ENCODE measurements around the gene GAPVD1.

DNA sequence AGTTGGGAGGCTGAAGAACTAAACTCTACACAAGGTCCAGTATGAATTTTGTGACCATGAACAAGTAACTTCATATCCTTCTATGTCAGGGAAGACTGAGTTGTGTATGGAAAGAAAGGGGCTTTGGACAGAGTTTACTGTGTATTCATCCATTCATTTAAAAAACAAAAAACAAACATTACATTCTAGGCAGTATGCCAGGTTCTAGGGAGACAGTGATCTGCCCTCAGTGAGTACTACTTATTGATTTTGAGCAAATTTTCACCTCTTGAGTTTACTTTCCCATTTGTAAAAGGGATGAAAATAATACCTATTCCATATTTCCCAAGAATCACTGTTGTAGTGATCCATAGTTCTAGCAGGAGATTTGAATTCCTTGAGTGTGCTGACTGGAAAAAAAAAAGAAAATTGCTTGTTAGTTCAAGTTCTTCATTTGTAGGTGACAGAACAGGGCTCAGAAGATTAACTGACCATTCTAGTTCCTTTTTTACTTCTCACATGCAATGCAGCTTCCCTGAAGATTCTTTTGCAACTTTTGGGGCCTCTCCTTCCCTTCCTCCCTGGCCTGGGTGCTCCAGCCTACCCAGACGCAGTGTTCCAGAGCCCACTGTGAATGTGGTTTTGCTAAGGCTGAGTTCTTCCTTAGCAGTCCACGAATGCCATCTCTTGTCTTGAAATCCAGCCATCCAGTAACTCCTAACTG is 2.6 kb upstream of the GAPVD1 start:
- TF ChIP-seq, protein P1, sequence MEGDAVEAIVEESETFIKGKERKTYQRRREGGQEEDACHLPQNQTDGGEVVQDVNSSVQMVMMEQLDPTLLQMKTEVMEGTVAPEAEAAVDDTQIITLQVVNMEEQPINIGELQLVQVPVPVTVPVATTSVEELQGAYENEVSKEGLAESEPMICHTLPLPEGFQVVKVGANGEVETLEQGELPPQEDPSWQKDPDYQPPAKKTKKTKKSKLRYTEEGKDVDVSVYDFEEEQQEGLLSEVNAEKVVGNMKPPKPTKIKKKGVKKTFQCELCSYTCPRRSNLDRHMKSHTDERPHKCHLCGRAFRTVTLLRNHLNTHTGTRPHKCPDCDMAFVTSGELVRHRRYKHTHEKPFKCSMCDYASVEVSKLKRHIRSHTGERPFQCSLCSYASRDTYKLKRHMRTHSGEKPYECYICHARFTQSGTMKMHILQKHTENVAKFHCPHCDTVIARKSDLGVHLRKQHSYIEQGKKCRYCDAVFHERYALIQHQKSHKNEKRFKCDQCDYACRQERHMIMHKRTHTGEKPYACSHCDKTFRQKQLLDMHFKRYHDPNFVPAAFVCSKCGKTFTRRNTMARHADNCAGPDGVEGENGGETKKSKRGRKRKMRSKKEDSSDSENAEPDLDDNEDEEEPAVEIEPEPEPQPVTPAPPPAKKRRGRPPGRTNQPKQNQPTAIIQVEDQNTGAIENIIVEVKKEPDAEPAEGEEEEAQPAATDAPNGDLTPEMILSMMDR (IDR thresholded peaks at IDR 0.05), result no peak
- TF ChIP-seq POLR2AphosphoS5 (IDR thresholded peaks at IDR 0.05; ENCODE audit: insufficient read depth in 1 of 2, low read depth in 1 of 2) (no peak), POLR2A (IDR thresholded peaks at IDR 0.05) (no peak)
